H7 (cell line): ENCODE results near the gene CAPN5. TPM values are rescaled to one million over a fixed set of nuclear protein-coding genes. Genes with fewer than 3 reads are reported as not detected.

Experiments used
- DNase-seq: peaks from one replicate; pipeline ENCODE4 v3.0.0; 2012
- H3K27me3 ChIP-seq: 2 replicates; pipeline ENCODE4 v1.6.0; 2011; ENCODE audit warnings: mild to moderate bottlenecking, low read length; ENCODE audit not compliant: control insufficient read depth, insufficient read depth
- H3K36me3 ChIP-seq: replicated peaks from 2 replicates; pipeline ENCODE4 v1.5.1; 2011; ENCODE audit warnings: low read length; ENCODE audit not compliant: control insufficient read depth, insufficient read depth
- H3K4me3 ChIP-seq: 2 replicates; pipeline ENCODE4 v1.5.1; 2011; ENCODE audit warnings: low read depth, mild to moderate bottlenecking, control low read depth, low read length, moderate library complexity; ENCODE audit not compliant: insufficient read depth
- total RNA-seq: library from RNA; depleted of rRNA; stranded (reverse); fragments of >200 nt; shearing (Covaris generic); gene quantifications from 2 replicates; pipeline ENCODE4 v1.2.3, GENCODE V29; 2014

Gene CAPN5
- total RNA-seq, 1 experiment from 2014 or later: 16.3 TPM

- Histone ChIP-seq H3K36me3 (no peaks in the 10 kb centered on the region; the same call in 1 of the 2 replicates), H3K27me3 (no peaks in the 10 kb centered on the region), H3K4me3 (no peak overlapping the region)
- peak; percentile 90 for DNase-seq
Observed at GRCh38 chr11:77113382-77114088, 46.8 kb downstream of the CAPN5 start.

GRCh38 chr11:77114089-77114463, 47.3 kb downstream of the CAPN5 start:
- Histone ChIP-seq H3K27me3 (no peaks in the 10 kb centered on the region), H3K36me3 (no peaks in the 10 kb centered on the region; the same call in 1 of the 2 replicates), H3K4me3 (no peak overlapping the region)
- no peak for DNase-seq

DNA sequence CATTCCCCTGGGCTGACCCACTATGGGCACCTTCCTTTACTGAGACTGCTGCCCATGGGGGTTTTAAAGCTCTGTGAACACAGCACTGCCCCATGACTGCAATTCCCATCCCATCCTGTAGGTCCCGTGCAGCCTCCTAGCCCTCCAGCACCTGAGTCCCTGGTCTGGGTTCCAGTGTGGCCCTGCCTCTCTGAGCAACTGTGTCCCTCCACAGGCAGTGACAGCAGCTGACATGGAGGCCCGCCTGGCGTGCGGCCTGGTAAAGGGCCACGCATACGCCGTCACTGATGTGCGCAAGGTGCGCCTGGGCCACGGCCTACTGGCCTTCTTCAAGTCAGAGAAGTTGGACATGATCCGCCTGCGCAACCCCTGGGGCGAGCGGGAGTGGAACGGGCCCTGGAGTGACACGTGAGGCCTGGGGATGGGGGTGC, 48.4 kb downstream of the CAPN5 start:
- peak; percentile 90 for DNase-seq
- Histone ChIP-seq H3K4me3 (no peak overlapping the region), H3K27me3 (no peaks in the 10 kb centered on the region), H3K36me3 (no peaks in the 10 kb centered on the region; the same call in 1 of the 2 replicates)

DNA sequence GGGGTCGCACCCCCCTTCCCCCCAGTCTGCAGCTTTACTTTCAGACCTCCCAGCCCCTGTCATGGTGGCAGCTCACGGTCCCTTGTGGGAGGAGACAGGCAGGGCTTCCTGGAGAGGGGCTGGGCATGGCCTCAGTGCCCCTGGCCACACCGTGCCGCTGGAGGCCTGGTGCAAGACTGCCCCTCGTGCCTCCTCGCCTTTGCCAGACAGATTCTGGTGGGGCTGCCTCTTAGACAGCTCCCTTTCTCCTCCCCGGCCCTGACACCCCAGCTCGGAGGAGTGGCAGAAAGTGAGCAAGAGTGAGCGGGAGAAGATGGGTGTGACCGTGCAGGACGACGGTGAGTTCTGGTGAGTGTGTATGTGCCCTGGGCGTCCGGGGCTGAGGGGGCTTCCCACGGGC, 49.2 kb downstream of the CAPN5 start:
- Histone ChIP-seq H3K27me3 (no peaks in the 10 kb centered on the region), H3K36me3 (no peaks in the 10 kb centered on the region; the same call in 1 of the 2 replicates), H3K4me3 (no peak overlapping the region)
- DNase-seq: no peak

GRCh38 chr11:77117492-77117891, 50.7 kb downstream of the CAPN5 start:
- Histone ChIP-seq H3K36me3 (no peaks in the 10 kb centered on the region; the same call in 1 of the 2 replicates), H3K27me3 (no peaks in the 10 kb centered on the region), H3K4me3 (no peak overlapping the region)
- no peak for DNase-seq

- Histone ChIP-seq H3K27me3 (no peaks in the 10 kb centered on the region), H3K36me3 (no peaks in the 10 kb centered on the region; the same call in 1 of the 2 replicates), H3K4me3 (no peak overlapping the region)
- no peak for DNase-seq
Observed at GRCh38 chr11:77118086-77118485, 51.3 kb downstream of the CAPN5 start.

DNA sequence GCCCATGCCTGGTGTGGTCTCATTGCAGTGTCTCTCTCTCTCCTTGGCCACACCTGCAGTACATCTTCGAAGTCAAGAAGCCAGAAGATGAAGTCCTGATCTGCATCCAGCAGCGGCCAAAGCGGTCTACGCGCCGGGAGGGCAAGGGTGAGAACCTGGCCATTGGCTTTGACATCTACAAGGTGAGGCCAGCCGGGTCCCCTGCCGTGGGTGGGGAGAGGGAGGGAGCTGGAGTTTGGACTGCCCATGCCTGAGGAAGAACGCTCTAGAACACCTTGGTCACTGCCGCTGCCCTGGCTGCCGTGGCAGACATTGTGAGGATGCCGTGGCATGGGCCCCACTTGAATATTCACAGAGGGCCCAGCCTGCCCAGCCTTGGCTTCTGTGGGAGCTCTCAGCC, 52.2 kb downstream of the CAPN5 start:
- H3K4me3 ChIP-seq: no peak overlapping the region
- DNase-seq: no peak
- H3K36me3 ChIP-seq: peaks cover 1% of the 10 kb centered on the region
- H3K27me3 ChIP-seq: no peaks in the 10 kb centered on the region

GRCh38 chr11:77119531-77119936, 52.8 kb downstream of the CAPN5 start:
- Histone ChIP-seq H3K4me3 (no peak overlapping the region), H3K27me3 (no peaks in the 10 kb centered on the region), H3K36me3 (peaks cover 1% of the 10 kb centered on the region)
- no peak for DNase-seq

DNA sequence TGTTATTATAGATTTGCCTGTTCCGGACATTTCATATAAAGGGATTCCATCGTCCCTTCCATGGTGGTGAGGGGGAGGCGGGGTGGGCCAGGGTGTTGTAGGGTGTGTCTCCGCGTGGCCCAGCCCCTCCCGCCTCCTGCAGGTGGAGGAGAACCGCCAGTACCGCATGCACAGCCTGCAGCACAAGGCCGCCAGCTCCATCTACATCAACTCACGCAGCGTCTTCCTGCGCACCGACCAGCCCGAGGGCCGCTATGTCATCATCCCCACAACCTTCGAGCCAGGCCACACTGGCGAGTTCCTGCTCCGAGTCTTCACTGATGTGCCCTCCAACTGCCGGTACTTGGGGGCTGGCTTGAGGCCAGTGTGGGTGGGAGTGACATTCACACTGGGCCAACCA, 53.8 kb downstream of the CAPN5 start:
- DNase-seq: no peak
- Histone ChIP-seq H3K4me3 (no peak overlapping the region), H3K36me3 (peaks cover 1% of the 10 kb centered on the region), H3K27me3 (no peaks in the 10 kb centered on the region)

DNA sequence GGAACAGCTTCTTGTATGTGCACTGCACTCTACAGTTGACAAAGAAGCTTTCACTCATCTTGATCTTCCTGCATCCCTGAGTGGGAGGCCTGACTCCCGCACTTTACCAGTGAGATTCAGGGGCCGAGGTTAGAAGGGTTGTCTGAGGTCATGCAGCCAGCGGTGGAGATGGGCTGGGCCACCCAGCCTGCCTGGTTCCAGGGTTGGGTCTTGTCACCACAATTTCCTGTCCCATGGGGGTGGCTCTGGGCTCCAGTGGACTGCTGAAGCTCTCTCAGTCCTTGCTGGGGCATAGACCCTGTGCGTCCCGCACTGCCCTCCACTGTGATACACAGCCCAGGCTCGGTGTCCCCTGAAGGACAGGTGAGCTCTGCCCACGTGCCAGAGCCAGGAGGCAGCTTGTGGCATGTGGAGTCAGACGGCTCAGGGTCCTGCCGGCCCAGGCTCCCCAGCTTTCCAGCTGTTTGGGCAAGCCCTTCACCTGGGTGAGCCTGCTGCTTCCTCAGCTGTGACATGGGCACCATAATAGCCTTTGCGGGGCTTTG, 54.4 kb downstream of the CAPN5 start:
- no peak for DNase-seq
- Histone ChIP-seq H3K4me3 (no peak overlapping the region), H3K36me3 (peaks cover 1% of the 10 kb centered on the region), H3K27me3 (no peaks in the 10 kb centered on the region)

GRCh38 chr11:77121876-77122575, 55.3 kb downstream of the CAPN5 start:
- Histone ChIP-seq H3K27me3 (no peaks in the 10 kb centered on the region), H3K4me3 (no peak overlapping the region), H3K36me3 (peaks cover 1% of the 10 kb centered on the region)
- DNase-seq: no peak

DNA sequence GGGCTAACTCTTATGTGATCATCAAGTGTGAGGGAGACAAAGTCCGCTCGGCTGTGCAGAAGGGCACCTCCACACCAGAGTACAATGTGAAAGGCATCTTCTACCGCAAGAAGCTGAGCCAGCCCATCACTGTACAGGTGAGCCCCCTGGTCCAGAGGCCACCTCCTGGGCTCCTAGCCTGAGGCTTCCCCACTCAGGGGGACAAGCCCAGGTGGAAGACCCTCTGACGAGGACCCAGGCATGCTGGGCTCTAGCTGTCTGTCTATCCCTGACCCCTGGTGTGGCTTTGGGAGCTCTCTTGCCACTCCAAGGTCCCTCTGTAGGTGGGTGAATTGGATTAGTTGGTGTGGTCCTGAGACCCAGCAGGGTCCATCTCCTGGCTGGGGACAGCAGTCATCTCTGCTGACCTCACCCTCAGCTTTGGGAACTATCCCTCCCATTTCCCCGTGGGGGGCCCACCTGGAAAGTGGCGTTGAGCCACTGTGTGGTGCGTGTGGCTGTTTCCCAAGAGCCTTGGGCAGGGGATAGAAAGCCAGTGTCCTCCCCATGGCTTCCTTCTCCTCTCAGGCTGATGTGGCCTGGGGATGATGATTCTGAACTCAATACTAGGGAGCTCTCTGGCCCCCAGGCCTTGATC, 55.9 kb downstream of the CAPN5 start:
- H3K4me3 ChIP-seq: no peak overlapping the region
- DNase-seq: no peak
- no peaks in the 10 kb centered on the region for H3K27me3 ChIP-seq
- peaks cover 1% of the 10 kb centered on the region for H3K36me3 ChIP-seq

DNA sequence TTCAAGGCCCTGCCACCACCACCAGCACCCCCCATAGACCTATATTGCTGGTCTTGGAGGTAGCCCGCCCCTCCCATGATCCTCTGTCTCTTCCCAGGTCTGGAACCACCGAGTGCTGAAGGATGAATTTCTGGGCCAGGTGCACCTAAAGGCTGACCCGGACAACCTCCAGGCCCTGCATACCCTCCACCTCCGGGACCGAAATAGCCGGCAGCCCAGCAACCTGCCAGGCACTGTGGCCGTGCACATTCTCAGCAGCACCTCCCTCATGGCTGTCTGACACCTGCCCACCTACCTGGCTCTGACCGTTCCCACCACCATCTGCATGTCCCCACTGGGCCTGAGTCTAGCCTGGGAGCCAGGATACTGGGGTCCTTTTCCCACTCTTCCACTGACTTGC, 56.8 kb downstream of the CAPN5 start:
- DNase-seq: no peak
- Histone ChIP-seq H3K4me3 (no peak overlapping the region), H3K27me3 (no peaks in the 10 kb centered on the region), H3K36me3 (peaks cover 1% of the 10 kb centered on the region)

DNA sequence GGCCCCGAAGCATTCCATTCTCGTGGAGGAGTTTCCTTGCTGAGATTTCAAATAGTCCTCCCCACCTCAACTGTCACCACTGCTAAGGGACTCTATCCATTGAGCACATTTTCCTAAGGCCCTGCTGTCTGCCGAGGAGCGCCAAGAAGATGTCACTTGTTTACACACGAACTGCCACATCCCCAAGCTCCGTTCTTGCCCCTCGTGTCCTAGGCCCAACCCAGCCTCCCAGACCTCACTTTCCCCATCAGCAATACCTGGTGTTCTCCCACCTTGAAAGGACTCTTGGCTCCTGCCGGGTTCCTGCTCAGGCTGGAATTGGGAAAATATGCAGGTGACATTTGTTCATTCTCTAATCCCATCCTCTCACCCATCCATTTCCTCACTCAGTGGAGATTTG, 57.3 kb downstream of the CAPN5 start:
- H3K27me3 ChIP-seq: no peaks in the 10 kb centered on the region
- H3K4me3 ChIP-seq: no peak overlapping the region
- DNase-seq: no peak
- peaks cover 1% of the 10 kb centered on the region for H3K36me3 ChIP-seq

GRCh38 chr11:77124488-77124887, 57.7 kb downstream of the CAPN5 start:
- H3K36me3 ChIP-seq: peaks cover 1% of the 10 kb centered on the region
- no peak for DNase-seq
- H3K4me3 ChIP-seq: no peak overlapping the region
- no peaks in the 10 kb centered on the region for H3K27me3 ChIP-seq
